Cerebellar nuclear complex (tissue), 1 donor: ENCODE measurements around the gene HINFP.
"Not testable (repeated sequence)": the region's sequence is repeated elsewhere in the genome, so short reads cannot be mapped to it uniquely, and the experiment has no call there.

Source experiments
- DNase-seq, 2 experiments: peaks; one replicate each; lab custom pipeline; 2025; lab: John Stamatoyannopoulos, UW

HINFP gene

DNA sequence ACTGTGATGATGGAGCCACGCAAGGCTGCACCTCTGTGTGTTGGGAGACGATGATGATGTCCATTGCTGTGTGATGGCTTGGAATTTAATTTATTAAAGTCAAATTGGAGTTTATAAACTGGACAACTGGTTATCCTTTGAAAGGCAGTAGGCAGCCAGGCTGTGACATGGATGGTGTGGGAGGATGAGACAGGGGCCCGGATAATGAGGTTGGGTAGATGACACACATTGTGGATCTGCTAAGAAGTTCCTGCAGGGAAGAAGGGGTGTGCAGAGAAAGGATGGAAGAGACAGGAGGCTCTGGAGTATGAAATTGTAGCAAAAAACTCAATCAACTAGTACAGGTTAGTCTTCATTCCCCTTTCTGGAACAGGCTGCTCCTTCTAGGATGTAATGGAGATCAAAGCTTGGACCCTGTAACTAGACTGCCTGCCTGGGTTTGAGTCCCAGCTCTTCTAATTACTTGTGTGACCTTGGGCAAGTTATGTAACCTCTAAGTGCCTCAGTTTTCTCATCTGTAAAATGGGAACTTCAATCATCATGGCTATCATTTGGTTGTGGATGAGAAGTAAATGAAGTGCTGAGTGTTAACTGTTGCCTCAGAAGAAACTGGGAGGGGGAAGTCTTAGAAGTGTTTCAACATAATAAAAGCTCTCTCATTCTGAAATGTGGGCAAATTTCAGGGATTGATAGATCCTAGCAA lies 4.2 kb upstream of the HINFP start:
- no peak for DNase-seq

DNA sequence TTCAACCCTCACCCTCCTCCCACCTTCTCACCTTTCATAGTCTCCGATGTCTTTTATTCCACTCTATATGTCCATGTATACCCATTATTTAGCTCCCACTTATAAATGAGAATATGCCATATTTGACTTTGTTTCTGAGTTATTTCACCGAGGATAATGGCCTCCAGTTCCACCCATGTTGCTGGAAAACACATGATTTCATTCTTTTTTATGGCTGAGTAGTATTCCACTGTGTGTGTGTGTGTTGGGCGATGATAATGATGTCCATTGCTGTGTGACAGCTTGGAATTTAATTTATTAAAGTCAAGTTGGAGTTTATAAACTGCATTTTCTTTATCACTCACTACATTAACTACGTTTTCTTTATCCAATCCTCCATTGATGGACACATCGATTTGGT lies 3.2 kb upstream of the HINFP start:
- DNase-seq, result no peak

DNA sequence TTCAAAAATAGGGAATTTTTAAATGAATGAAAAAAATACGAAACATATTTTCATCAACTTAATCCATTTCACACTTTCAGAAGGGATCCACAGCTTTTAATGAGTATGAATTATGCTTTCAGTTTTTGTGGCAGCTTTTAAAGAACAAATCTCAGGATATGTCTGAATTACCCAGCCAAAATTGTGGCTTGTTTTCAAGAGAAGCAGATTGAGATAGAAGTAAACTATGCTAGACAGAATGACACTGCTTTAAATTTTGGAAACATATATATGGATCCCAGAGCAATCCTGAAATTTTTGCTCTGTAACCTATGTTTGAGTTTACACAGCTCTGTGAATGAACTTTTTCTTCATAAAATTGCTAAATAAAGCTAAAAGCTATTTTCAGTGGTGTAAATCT lies 2.4 kb upstream of the HINFP start:
- DNase-seq, result no peak

GRCh38 chr11:119120639-119121007 lies 757 bp upstream of the HINFP start:
- no peak for DNase-seq

DNA sequence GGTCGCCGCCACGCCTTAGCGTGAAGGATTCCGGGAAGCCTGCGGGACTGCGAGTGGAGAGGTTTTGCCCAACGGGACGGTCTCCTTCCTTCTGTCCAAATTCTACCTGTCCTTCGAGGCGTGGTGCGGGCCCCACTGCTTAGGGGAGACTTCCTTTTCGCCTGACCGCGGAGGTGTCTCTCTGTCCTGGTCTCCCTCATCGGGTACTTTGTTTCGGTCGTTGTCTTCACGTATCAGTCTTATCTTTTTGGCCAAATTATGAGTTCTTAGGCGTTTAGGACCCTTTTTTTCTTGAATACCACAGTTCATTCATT lies 388 bp downstream of the HINFP start:
- no peak for DNase-seq

DNA sequence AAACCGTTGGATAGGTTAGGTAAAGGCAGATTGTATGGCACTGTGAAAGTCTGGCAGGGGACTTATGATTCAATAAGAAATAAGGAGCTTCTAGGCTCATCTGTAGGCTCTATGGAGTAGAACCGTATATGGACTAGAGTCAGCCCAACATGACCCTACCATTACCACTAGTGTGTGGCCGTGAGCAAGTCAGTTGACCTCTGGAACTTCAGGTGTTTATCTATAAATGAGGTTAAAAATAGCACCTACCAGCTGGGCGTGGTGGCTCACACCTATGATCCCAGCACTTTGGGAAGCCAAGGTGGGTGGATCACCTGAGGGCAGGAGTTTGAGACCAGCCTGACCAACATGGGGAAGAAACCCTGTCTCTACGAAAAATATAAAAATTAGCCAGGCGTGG lies 4.4 kb downstream of the HINFP start:
- DNase-seq, result no peak

DNA sequence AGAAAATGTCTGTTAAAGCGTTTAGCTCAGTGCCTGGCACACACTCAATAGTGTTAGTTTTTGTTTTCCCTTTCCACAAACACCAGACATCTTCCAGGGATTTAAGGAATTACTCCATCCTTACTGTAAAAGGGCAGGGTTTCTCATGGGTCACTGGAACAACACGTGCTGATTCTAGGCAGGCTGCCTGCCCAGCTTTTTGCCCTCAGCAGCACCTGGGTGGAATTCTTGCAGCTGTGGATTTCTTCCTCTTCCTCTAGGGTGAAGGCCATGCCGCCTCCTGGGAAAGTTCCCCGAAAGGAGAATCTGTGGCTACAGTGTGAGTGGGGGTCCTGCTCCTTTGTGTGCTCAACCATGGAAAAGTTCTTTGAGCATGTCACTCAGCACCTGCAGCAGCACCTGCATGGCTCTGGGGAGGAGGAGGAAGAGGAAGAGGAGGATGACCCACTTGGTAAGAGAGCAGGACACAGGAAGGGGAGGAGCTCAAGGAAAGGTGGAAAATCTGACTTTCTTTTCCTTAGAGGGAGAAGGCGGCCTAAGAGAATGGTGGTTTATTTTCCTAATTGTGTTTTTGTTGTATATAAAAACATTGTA lies 5.4 kb downstream of the HINFP start:
- DNase-seq, result no peak

DNA sequence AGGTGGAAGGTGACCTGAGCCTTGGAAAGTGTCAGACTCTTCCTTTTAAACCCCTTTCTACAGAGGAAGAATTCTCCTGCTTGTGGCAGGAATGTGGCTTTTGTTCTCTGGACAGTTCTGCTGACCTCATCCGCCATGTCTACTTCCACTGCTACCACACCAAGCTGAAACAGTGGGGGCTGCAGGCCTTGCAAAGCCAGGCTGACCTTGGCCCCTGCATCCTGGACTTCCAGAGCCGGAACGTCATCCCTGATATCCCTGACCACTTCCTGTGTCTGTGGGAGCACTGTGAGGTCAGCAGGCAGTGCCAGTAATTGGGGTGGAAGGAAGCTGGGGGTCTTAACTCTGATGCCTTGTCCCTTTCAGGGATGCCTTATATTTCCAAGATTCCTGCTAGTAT lies 9.3 kb downstream of the HINFP start:
- DNase-seq, result no peak

- no peak for DNase-seq
Observed at GRCh38 chr11:119134389-119134978, 13.1 kb downstream of the HINFP start.

- DNase-seq, result not testable (repeated sequence)
Observed at GRCh38 chr11:119139276-119139675, 17.9 kb downstream of the HINFP start.

- DNase-seq, result peak in 1 of 2 experiments; percentile 12
Observed at GRCh38 chr11:119144825-119145486, 23.6 kb downstream of the HINFP start.

DNA sequence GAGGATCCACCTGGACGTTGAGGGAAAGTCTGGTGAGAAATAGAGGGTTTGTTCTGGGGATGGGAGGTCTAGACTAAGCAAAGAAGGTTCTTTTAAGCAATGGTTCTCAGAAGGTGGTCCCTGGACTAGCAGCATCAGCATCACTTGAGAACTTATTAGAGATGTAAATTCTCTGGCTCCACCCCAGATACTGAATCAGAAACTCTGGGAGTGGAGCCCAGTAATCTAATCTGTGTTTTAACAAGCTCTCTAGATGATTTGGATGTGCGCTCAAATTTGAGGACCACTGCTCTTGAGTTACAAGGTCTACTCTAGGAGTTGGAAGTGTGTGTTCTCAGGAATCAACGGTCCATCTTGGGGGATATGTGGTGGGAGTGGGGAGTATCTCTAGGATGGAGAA lies 24.2 kb downstream of the HINFP start:
- DNase-seq, result no peak

DNA sequence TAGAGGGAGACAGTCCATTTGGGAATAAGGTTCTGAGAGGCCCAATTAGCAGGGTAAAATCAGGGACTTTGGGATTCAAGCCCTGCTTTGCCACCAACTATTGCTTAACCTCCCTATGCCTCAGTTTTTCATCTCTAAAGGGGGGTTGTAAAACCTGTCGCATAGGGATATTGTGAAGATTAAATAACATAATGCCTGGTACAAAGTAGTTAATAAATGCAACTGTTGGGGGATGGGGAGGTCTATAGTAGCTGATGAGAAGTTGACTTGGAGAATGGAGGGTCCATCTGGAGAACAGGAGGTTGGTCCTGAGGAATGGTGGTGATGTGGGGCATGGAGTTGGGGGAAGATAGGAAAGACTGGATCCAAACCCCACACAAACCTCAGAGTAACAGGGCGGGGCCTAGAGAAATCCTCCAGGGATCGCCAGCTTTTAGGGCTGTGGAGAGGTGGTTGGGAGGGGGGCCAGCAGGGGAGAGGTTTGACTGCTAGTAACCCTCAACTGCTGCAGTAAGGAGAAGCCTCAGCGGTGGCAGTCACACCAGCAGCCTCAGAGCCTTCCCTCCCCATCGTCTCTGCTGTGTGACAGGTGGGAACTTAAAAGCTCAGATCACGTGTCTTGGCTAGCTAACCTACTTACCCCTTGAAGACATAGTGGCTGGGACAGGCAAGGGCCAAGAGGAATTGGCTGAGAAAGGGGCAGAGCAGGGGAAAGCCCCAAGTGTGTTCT lies 26.4 kb downstream of the HINFP start:
- DNase-seq, result peak; percentile 33 to 56

- DNase-seq, result no peak
Observed at GRCh38 chr11:119148720-119149017, 27.3 kb downstream of the HINFP start.

DNA sequence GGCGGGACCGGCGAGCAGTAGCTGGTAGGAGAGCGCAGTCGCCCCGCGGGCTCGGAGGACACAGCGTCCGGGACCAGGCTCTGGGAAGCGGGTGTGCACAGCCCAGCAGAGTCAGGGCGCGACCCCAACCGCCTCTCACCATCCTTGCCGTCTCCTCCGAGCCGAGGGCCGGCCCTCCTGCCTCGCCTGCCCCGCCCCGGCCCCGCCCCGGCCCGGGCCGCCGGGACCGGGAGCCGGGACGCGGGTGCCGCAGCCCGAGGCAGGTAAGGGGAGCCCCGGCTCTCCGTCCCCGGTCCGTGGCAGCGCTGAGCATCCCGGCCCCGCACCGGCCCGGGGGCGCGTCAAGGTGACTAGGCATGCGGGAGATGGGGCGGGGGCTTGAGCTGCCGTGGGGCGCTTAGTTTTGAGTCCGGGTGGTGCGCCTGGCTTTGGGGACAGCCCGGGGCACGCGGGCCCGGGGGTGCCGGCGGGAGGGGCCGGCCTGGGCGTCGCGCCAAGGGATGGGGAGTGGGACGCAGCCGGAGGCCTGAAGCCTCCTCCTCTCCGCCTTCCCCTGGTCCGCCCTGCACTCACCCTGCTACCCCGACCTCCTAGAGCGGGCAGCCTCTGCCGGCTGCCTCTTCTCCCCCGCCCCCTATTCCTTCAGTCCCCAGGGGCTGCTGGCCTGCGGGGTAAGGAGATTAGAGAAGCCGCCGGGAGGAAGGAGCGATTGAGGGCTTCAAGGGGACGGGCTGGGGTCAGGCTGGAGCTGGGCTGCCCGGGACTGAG lies 27.8 kb downstream of the HINFP start, which contains the start of gene ABCG4:
ABCG4 (plus strand) TSS at position 35 of the 768 bp plus-strand sequence. CDS start 914 bp downstream, outside the sequence.
- DNase-seq, result no peak

- DNase-seq, result no peak
Observed at GRCh38 chr11:119149786-119150275, 28.5 kb downstream of the HINFP start.

- DNase-seq, result no peak
Observed at GRCh38 chr11:119152043-119152442, 30.7 kb downstream of the HINFP start.

DNA sequence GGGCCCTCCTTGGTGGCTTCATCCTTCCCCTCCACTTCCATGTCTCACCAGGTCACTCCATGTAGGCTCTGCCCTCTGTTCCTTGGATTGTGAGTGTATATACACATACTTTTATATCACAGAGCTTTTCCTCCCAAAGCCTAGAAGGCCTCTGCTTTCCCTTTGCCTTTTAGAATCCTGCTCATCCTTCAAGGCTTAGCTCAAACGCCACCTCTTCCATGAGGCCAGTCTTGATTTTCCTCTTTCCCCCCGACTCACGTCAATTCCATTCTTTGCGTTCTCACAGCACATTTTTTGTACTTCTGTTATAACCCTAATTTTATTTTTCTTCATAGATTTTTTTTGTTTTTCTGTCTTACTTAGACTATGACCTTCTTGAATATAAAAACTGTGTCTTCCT lies 31.2 kb downstream of the HINFP start:
- DNase-seq, result no peak

DNA sequence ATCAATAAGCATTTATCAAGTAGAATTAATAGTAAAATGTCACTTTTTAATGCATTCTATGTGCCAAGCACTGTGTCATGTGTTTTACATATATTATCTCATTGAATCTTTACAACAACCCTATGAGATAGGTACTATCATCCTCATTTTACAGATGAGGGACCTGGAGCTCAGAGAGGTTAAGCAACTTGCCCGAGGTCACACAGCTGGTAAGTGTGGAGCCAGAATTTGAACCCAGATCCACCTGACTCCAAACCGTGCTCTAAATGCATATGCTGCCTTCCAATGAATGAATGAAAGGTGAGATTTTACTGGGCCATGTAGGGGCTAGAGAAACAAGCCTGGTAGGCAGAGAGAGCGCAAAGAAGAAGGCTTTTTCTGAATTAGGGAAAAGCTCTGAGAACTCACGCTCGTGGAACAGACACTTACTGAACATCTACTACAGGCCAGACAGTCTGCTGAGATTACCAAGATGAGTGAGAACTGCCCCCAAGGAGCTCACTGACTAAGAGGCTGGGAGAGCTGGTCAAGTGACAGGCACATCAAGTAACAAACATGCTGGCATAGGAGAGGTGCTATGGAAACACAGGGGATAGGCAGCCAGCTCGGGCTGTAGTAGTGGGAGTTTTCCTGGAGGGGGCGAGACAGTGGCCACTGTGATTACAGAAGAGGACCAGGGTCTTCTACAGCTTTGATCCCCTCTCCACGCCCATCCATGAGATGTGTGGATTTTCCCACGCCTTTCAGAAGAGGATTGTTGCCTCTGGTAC lies 31.9 kb downstream of the HINFP start:
- DNase-seq, result no peak

GRCh38 chr11:119154178-119154577 lies 32.8 kb downstream of the HINFP start:
- no peak for DNase-seq
